HG03060 (cell line): ENCODE data around the gene TSC22D1.
"Not testable (repeated sequence)": the region's sequence is repeated elsewhere in the genome, so short reads cannot be mapped to it uniquely, and the experiment has no call there.

ENCODE experiments used
- ATAC-seq: cut with Tn5 transposase; IDR thresholded peaks from one replicate; pipeline ENCODE4 v1.9.1; 2021; ENCODE audit warnings: low read depth, moderate number of reproducible peaks; ENCODE audit not compliant: unreplicated experiment

TSC22D1 gene

DNA sequence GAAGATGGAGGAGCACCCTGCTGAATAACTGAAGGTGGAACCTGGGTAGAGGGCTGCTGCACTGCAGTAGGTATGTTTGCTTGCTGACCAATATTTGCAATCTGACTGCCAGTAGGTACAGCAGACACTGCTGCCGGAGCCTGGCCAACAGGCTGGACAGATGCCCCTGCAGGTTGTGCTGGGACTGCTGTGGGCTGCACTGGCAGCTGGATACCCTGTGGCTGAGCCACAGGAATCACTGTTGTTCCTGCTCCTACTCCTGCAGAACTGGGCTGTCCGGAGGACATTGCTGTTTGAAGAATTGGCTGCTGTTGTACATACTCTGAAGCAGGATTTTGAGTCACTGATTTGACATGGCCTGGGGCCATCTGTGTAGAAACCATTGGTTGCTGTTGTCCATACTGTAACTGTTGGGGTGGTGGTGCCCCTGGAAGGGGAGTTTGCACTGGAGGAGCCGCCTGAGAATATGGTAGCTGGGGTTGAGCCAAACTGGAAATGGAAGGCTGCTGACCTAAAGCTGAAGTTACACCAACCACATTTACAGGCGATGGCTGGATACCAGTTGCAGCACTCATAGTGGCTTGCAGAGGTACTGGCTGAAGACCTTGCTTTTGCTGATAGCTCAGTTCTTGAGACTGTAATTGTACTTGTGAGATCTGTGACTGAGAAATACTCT is 2.2 kb downstream of the TSC22D1 start:
- no peak for ATAC-seq

DNA sequence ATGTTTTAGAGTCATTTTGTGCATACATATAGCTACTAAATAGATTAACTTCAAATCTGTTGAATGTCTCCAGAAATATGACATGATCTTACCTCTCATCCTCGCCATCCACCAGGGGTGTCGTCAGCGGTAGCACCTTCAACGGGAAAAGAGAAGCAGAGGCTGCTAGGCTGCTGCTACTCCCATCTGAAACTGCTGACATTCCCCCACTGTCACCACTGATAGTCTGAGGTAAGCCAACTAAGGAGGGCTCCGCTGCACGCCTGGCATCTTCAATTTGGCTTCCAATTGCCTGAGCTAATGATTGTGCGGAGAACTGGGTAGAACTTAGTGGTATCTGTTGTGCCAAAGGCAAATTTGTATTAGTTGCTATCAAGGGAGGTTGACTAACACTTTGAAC is 3.1 kb downstream of the TSC22D1 start:
- no peak for ATAC-seq

DNA sequence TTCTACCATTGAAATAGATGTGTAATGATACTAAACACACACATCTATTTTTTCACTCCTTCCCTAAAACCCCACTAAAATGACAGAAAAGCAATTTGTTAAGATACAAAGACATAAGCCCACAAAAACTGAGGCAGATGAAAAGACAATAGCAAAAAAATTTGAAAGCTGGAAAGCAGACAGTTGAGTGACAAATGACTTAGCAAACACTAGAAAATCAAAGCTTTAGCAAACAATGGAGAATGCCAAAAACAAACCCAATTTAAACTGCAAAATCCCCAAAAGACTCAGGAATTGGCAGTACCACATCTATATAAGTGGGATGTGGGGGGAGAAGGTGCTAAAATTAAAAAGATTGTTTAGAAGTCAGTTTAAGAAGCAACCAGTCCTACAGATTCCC is 9.5 kb downstream of the TSC22D1 start:
- ATAC-seq: no peak

DNA sequence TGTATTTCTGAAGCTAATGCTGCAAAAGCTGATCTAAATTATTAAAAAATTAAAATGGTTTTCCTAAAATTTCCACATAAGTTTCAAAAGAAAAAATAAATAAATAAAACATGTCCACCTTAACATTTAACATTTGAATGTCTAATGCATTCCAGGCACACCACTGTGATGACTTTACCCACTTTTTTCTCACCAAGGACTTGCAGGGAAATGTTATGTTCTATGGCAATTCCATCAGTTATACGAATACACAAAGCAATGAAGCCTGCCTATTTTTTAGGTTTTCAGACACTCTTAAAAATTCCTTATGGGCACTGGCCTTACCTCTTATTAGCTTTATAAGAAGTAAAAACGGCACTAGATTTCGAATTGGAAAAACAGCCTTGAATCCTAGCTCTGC is 10.2 kb downstream of the TSC22D1 start:
- ATAC-seq: no peak

DNA sequence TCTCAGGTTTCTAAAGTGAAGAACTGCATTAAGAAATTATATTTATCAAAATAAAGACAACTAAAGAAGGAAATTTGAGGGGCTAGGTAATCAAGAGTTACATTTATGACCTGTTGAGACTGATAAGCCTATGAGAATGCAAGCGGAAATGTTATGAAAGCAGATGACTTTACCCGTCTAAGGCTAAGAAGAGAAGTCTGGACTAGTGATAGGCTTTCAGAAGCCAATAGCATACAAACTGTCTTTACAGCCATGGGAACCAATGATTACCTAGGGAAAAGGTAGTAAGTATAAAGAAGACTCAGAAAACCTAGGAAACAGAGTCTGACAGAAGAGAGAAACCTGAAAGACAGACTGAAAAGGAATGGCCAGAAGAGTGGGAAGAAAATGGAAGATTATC is 11.2 kb downstream of the TSC22D1 start:
- ATAC-seq: no peak

DNA sequence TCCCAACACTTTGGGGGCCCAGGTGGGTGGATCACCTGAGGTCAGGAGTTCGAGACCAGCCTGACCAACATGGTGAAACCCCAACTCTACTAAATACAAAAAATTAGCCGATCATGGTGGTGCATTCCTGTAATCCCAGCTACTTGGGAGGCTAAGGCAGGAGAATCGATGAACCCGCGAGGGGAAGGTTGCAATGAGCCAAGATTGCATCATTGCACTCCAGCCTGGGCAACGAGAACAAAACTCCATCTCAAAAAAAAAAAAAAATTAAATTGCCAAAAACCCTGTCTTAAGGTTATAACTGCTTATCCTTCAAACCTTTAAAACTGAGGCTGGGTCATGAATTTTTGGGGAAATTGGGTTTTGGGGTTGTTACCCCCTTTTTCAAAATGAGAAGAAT is 13.3 kb downstream of the TSC22D1 start:
- not testable (repeated sequence) for ATAC-seq

DNA sequence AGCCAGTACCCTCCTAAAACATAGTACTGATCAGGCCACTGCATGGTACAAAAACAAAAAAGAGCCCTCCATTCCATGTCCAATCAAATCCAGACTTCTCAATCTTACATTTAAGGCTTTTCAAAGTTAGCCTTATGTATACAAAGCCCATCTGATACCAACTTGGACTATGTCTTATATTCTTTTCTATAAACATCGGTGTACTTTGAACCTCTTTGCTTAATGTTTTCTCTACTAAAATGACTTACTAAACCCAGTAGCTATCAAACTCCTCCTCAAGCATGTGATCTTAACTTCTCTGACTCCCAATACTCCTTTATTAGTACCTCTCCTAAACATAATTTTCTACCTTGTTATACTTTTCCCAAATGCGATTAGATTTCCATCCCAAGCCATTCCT is 14.8 kb downstream of the TSC22D1 start:
- ATAC-seq: no peak

DNA sequence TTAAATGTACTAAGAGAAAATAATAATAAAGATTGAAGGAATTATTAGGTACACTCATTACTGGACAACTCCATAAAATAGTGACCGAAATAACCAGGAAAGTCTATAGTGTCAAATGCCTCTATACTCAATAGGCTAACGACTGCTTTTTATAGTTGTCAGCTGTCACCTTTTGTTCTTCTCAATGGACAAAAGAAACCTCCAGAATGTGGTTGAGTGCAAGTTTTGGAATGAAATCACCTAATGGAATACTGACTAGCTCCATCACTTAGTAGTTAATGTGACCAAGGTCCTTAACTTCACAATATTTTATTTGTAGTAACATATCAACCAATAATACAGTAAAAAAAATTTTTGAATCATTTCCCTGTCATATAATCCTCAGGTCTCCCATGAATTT is 18.1 kb downstream of the TSC22D1 start:
- ATAC-seq: no peak

DNA sequence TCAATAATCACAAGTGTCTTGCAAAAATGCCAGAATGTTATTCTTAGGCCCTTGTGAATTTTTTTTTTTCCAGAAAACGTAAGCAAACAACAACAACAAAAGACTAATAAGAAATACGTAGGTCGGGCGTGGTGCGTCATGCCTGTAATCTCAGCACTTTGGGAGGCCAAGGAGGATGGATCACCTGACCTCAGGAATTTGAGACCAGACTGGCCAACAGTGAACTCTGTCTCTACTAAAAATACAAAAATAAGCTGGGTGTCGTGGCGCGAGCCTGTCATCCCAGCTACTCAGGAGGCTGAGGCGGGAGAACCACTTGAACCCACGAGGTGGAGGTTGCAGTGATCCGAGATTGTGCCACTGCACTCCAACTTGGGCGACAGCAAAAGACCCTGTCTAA is 20.9 kb downstream of the TSC22D1 start:
- ATAC-seq: no peak

DNA sequence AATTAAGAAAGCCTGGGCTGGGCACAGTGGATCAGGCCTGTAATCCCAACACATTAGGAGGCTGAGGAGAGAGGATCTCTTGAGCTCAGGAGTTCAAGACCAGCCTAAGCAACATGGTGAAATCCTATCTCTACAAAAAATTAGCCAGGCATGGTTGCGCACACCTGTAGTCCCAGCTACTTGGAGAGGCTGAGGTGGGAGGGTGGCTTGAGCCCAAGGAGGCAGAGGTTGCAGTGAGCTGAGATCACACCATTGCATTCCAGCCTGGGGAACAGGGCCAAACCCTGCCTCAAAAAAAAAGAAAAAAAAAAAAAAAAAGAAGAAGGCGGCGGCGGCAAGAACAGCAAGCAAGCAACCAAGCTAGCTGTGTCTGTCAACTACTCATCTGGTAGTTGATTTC is 26.7 kb downstream of the TSC22D1 start:
- ATAC-seq: no peak

DNA sequence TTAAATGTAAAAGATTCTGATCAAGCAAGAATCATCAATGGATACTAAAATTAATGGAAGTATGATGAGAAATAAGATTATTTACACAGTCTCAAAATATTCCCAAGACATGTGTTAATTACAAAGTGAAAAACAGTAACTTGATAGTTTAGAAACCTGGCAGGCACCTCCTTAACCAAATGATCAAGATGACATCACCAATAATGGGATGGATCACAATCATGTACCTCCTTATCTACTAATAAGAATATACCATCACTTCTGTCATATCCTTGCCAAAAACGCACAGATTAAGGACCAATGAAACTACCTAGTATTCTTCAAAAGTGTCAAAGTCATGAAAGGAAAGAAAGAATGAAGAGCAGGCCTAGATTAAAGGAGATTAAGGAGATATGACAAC is 30.0 kb downstream of the TSC22D1 start:
- ATAC-seq: no peak

DNA sequence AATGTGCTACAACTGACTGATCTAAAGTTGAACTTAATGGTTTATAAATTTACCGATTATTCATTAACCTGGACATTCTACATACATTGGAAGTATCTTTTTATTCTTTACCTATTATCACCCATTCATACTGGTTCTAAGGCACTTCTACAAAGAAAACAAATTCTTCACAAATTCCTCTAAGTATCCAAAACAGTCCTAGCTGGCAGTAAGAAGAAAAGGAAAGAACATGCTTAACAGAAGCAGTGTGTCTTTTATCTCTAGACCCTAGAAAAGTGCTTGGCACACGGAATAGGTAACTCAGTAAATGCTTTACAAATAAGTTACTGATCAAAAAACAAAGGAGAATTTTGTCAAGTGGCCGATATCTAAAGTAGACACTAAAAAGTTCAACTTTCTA is 32.8 kb downstream of the TSC22D1 start:
- ATAC-seq: no peak

DNA sequence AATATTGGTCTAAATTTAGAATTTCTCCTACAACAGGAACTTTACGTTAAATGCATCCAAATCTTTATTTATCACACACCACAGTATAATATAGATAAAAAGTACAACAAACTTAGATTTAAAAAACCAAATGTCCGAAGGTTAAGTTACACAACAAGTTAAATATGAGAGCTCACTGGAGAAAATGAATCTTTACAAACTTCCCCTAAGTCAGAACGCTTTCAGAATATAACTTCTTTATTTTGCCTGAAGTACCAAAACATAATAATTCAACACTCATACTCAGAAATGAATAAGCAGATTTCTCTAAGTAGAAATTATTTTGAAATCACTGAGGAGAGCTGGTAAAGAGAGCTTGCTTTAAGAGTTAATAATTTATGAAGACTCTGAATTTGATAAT is 33.8 kb downstream of the TSC22D1 start:
- ATAC-seq: no peak

DNA sequence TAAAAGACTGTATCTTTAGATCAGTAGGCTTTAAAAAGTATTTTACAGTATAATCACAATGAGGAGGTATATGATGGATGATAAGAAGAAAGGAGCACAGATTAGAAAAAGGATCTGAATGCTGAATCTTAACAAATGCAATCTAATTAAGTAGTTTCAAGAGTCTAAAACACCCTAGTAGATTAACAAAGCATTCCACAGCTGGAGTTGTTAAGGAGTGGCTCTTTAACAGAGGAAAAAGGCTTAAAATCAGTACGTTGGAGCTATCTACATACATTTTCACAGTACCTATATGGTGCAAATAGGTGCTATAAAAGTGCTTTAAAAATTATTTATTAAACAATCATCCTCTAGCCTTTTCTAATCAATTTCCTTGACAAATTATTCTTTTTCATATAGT is 34.5 kb downstream of the TSC22D1 start:
- ATAC-seq: no peak

DNA sequence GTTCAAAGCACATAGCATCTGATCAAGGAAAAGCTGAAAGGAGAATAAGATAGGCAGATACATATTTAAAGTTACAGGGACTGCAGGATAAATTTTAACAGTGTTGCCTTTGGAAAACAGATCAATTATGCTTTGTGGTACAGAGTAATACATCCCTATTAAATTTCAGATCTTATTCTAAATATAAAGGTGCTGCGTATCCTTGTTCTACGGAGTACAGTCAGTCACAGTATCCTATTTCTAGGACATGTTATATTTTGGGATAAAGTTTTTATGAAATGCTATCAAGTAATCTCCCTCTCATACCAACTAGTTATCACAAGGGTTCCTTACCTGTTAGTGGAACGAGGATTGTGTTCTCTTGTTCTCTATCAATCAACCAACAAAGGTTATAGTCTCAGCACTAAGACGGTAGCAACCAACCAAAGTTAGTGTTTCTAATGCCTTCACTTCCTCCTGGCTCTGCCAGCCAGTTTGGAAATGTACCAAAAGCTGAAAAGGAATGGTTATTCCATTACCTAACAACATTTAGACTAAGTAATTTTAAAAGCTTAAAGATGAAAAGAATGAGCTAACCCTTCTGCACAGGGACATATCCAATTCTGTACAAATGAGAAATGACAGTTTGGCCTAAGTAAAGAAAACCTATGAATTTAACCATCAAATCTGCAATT is 35.2 kb downstream of the TSC22D1 start:
- no peak for ATAC-seq

DNA sequence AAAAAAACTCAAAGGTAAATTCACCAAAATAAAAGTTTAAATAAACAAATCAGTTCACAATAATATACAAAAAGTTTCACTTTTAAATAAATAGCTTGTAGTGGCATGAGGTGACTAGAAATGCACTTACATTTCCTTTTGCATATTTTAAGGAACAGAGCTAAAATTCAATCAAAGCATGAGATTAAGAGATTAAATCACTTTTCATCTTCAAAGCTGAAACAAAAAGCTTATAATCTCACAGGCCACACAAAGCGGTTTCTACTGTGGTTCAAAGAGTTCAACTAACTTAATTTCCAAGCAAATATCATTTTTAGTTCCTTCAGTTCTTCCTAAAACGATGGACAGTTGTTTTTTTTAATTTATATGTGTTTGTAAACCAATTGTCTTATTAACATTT is 38.9 kb downstream of the TSC22D1 start:
- ATAC-seq: no peak

DNA sequence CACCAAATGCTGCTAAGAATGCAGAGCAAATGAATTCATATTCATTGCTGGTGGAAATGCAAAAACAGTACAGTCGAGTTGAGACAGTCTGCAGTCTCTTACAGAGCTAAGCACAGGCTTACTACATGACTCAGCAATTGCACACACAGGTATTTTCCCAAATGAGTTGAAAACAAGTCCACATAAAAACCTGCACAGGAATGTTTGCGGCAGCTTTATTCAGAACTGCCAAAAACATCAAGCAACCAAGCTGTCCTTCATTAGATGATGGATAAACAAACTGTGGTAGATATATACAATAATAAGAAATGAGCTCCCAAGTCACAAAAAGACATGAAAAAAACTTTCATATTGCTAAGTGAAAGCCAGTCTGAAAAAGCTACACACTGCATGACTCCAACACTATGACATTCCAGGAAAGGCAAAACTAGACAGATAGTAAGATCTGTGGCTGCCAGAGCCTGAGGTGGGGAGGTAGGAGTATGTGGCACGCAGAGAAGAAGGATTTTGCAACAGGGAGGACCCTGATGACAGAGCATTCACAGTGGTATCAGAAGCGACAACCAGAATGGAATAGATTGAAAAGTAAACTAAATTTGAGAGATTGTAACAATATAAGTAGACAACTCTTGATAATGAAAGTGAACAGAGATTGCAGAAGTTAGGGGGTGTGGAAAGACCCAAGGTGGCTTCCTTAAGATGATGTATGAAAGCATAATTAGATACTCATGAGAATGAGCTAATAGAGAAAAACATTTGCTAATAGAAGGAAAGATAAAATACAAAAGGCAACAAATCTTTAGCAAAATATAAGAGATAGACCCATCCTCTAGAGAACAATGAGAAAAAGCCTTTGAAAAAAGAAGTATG is 52.7 kb downstream of the TSC22D1 start:
- ATAC-seq: no peak

DNA sequence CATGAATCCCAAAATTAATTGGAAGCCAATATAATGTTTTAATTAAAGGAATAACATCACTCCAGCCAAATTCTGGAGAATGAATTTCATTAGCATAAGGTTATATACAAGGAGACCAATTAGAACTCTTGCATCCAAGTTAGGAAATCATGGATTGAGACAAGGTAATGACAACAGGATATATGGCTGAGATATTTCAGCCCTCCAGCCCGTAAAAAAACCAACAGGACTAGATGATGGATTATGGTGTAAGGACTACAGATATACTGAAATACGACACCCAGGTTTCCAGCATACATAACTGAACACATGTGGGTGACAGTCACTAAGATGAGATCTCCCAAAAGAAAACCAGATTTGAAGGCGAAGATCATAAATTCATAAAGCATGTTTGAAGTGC is 56.5 kb downstream of the TSC22D1 start:
- ATAC-seq: no peak

DNA sequence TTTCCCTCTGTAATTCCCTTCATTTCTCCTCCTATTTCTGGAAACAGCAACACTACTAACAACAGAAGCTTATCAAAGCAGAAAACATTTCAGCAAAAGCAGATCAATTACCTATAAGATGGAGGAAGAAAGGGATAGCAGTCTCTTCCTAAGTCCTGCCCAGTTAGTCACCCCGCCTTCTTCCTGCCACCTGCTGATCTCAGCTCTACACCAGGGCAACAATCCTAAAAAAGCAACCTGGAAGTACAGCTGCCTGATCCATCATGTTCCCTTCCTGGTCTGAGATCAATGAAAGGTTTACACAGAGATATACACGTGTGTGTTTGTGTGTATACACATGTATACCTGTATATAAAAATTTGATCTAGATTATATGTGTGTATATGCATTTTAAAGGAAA is 59.4 kb downstream of the TSC22D1 start:
- ATAC-seq: no peak

DNA sequence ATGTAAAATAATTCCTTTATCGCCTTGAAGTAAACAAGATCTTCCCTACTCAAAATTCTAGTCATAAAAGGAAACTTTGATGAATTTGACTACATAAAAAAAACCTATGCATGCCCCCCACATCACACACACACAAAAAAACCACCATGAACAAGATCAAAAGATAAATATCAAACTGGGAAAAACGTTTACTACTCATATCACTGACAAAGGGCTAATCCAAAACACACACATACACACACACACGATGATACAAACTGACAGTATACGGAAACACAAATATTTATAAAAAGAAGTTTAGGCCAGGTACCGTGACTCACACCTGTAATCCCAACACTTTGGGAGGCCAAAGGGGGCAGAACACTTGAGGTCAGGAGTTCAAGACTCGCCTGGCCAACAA is 61.9 kb downstream of the TSC22D1 start:
- no peak for ATAC-seq

DNA sequence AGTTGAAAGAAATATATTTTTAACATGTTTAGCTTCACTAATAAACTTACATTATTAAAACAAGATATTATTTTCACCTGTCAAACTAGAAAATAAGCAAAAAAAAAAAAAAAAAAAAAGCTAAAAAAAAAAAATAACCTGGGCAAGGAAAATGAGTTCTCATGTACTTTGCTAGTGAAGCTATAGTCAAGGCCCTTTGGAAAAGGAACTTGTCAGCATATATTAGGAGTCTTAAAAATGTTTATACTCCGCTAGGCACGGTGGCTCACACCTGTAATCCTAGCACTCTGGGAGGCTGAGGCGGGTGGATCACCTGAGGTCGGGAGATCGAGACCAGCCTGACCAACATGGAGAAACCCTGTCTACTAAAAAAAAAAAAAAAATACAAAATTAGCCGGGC is 66.3 kb downstream of the TSC22D1 start:
- not testable (repeated sequence) for ATAC-seq
